PC-9 (cell line): ENCODE results near the gene TRA2B. TPM values are rescaled to one million over a fixed set of nuclear protein-coding genes. Genes with fewer than 3 reads are reported as not detected.

ENCODE experiments used
- BruUV-seq: library from RNA; stranded (reverse); fragments of 400-500 nt; replicated peaks from 2 replicates; lab custom pipeline; 2021; lab: Mats Ljungman, UMichigan
- CTCF ChIA-PET: fragments of 300-600 bp; sonication (Branson Sonifier 250); formaldehyde crosslinking; loops from one replicate; lab custom pipeline; 2022; ENCODE audit warnings: antibody characterized with exemption; lab: Charles Lee
- POLR2A ChIA-PET: fragments of 300-600 bp; sonication (Branson Sonifier 250); formaldehyde crosslinking; loops from one replicate; lab custom pipeline; 2022; ENCODE audit warnings: antibody characterized with exemption; ENCODE audit not compliant: unreplicated experiment; lab: Charles Lee
- DNase-seq, 2 experiments: peaks; one replicate each; pipeline versions ENCODE4 v3.0.0 to v3.0.0-alpha.2; 2015 to 2022; ENCODE audit warnings: mixed read lengths in 1 of 2
- H2AFZ ChIP-seq: fragments of 200-600 bp; sonication (generic); 2 replicates; pipeline ENCODE4 v1.8.1; 2017; ENCODE audit warnings: antibody characterized with exemption
- H3F3A ChIP-seq: fragments of 200-600 bp; sonication (generic); 2 replicates; pipeline ENCODE4 v1.8.1; 2017; ENCODE audit warnings: antibody characterized with exemption, mild to moderate bottlenecking, low read depth; ENCODE audit not compliant: insufficient read depth
- H3K27ac ChIP-seq: fragments of 200-600 bp; sonication (generic); 2 replicates; pipeline ENCODE4 v1.6.1; 2016; ENCODE audit warnings: mixed run types
- H3K27me3 ChIP-seq: fragments of 200-600 bp; sonication (generic); 2 replicates; pipeline ENCODE4 v1.6.1; 2016; ENCODE audit warnings: low read depth, mixed run types; ENCODE audit not compliant: insufficient read depth
- H3K36me3 ChIP-seq: fragments of 200-600 bp; sonication (generic); 2 replicates; pipeline ENCODE4 v1.6.1; 2016; ENCODE audit warnings: low read depth, mixed run types
- H3K4me1 ChIP-seq: fragments of 200-600 bp; sonication (generic); replicated peaks from 2 replicates; pipeline ENCODE4 v1.6.1; 2016; ENCODE audit warnings: mixed run types; ENCODE audit not compliant: insufficient read depth
- H3K4me2 ChIP-seq: fragments of 200-600 bp; sonication (generic); 2 replicates; pipeline ENCODE4 v1.6.1; 2017; ENCODE audit warnings: mixed run types
- H3K4me3 ChIP-seq: fragments of 200-600 bp; sonication (generic); 2 replicates; pipeline ENCODE4 v1.6.1; 2016; ENCODE audit warnings: mixed run types
- H3K79me2 ChIP-seq: fragments of 200-600 bp; sonication (generic); 2 replicates; pipeline ENCODE4 v1.6.1; 2017; ENCODE audit warnings: low read depth, mixed run types
- H3K9me2 ChIP-seq: fragments of 200-600 bp; sonication (generic); 2 replicates; pipeline ENCODE4 v1.8.1; 2017; ENCODE audit warnings: mild to moderate bottlenecking; ENCODE audit not compliant: insufficient read depth
- H3K9me3 ChIP-seq: fragments of 200-600 bp; sonication (generic); 2 replicates; pipeline ENCODE4 v1.8.1; 2016; ENCODE audit warnings: low read depth; ENCODE audit not compliant: insufficient read depth
- H4K20me1 ChIP-seq: fragments of 200-600 bp; sonication (generic); 2 replicates; pipeline ENCODE4 v1.8.1; 2017; ENCODE audit not compliant: insufficient read depth
- CTCF ChIP-seq: fragments of 200-600 bp; sonication (generic); conservative IDR thresholded peaks from 2 replicates; pipeline ENCODE4 v1.6.1; 2017; ENCODE audit warnings: mixed run types, antibody characterized with exemption, mild to moderate bottlenecking, moderate library complexity
- EZH2 ChIP-seq: fragments of 200-600 bp; sonication (generic); IDR thresholded peaks from 2 replicates; pipeline ENCODE4 v1.8.0; 2017; ENCODE audit warnings: antibody characterized with exemption, low read depth
- intact Hi-C: fragments of 100-400 bp; cut with micrococcal nuclease; formaldehyde crosslinking; loops from one replicate; pipeline ENCODE4 v1.10.0; 2022; ENCODE audit not compliant: unreplicated experiment
- total RNA-seq: library from RNA; stranded (reverse); gene quantifications from 2 replicates; pipeline ENCODE4 v1.2.3, GENCODE V29; 2021

Gene TRA2B
- total RNA-seq, 1 experiment from 2014 or later = 158 TPM

GRCh38 chr3:185916042-185916833, 21.6 kb downstream of the TRA2B start:
- H3K79me2 ChIP-seq = peaks cover 41% of the 10 kb centered on the region
- no peaks in the 10 kb centered on the region for H3K4me1 ChIP-seq
- H2AFZ ChIP-seq = no peak overlapping the region
- H3K36me3 ChIP-seq = peaks cover 71% of the 10 kb centered on the region
- no peaks in the 10 kb centered on the region for H3K9me2 ChIP-seq
- H3F3A ChIP-seq = peaks cover 99% of the 10 kb centered on the region
- no peak overlapping the region for H3K27ac ChIP-seq
- H4K20me1 ChIP-seq = peaks cover 81% of the 10 kb centered on the region
- ChIA-PET CTCF (no interaction called here), POLR2A (no interaction called here)
- DNase-seq = no peak
- no peak overlapping the region for H3K4me3 ChIP-seq
- H3K4me2 ChIP-seq = no peak overlapping the region
- no peaks in the 10 kb centered on the region for H3K27me3 ChIP-seq
- no TSS peak for BruUV-seq
- no peaks in the 10 kb centered on the region for H3K9me3 ChIP-seq
- TF ChIP-seq CTCF (no peak), EZH2 (no peak)
- intact Hi-C loops = loop anchor here (5.0 kb wide), 1 partner anchor 229 kb away; no protein-coding TSS in a partner anchor

DNA sequence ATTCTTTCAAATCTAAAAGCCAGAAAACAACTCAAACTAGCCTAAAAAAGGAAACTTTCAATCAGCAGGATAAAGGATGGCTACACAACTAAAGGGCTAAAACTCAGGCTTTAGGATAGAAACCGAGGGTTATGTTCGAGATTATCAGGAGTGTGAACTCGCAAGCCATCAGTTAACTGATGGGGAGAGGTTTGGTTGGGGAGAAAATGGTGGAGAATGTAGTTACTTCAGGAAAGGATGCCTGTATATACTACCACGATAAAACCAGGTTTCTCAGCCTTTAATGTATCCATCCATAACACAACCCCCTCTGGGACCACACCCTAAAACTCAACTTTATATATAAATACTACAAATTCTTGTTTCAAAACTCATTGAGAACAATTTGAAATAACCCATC, 22.2 kb downstream of the TRA2B start:
- H3K27me3 ChIP-seq = no peaks in the 10 kb centered on the region
- no peak overlapping the region for H3K4me3 ChIP-seq
- no TSS peak for BruUV-seq
- peaks cover 99% of the 10 kb centered on the region for H3F3A ChIP-seq
- H3K79me2 ChIP-seq = peaks cover 35% of the 10 kb centered on the region
- intact Hi-C loops = loop anchor here (5.0 kb wide), 1 partner anchor 228 kb away; no protein-coding TSS in a partner anchor
- TF ChIP-seq CTCF = no peak
- no peak for TF ChIP-seq EZH2
- H2AFZ ChIP-seq = no peak overlapping the region
- no peaks in the 10 kb centered on the region for H3K9me2 ChIP-seq
- H3K36me3 ChIP-seq = peaks cover 65% of the 10 kb centered on the region
- ChIA-PET CTCF (no interaction called here), POLR2A (no interaction called here)
- H4K20me1 ChIP-seq = peaks cover 75% of the 10 kb centered on the region
- no peaks in the 10 kb centered on the region for H3K9me3 ChIP-seq
- no peak overlapping the region for H3K27ac ChIP-seq
- no peak overlapping the region for H3K4me2 ChIP-seq
- no peaks in the 10 kb centered on the region for H3K4me1 ChIP-seq
- DNase-seq = no peak

GRCh38 chr3:185914911-185915629, 22.7 kb downstream of the TRA2B start:
- BruUV-seq = no TSS peak
- Histone ChIP-seq H3K9me3 (no peaks in the 10 kb centered on the region), H3F3A (peaks cover 99% of the 10 kb centered on the region), H3K4me3 (no peak overlapping the region), H3K4me2 (no peak overlapping the region), H3K9me2 (no peaks in the 10 kb centered on the region), H3K4me1 (no peaks in the 10 kb centered on the region), H2AFZ (no peak overlapping the region), H3K27me3 (no peaks in the 10 kb centered on the region), H4K20me1 (peaks cover 70% of the 10 kb centered on the region), H3K36me3 (peaks cover 59% of the 10 kb centered on the region), H3K79me2 (peaks cover 29% of the 10 kb centered on the region), H3K27ac (no peak overlapping the region)
- ChIA-PET POLR2A (no interaction called here), CTCF (no interaction called here)
- TF ChIP-seq CTCF (no peak), EZH2 (no peak)
- no peak for DNase-seq
- intact Hi-C loops = loop anchor here (5.0 kb wide), 2 partner anchors 88 to 228 kb away; partner anchors contain the start of gene IGF2BP2
